A549 (cell line): ENCODE results near the gene CRISPLD2. TPM values are rescaled to one million over a fixed set of nuclear protein-coding genes. Genes with fewer than 3 reads are reported as not detected.

Experiments
- ATAC-seq, 2 experiments: fragments of 200-7000 bp in 1 of 2; fragments of >200 bp in 1 of 2; cut with Nextera tagmentation in 1 of 2; cut with Tn5 transposase in 1 of 2; 3 replicates each; pipeline versions ENCODE4 v1.8.0 to v1.9.1; 2018 to 2020; ENCODE audit warnings: mild to moderate bottlenecking in 1 of 2, moderate library complexity in 1 of 2
- CTCF ChIA-PET: fragments of 300-600 bp; sonication (Branson Sonifier 250); formaldehyde crosslinking; extraction: SDS; loops from one replicate; lab custom pipeline; 2021; ENCODE audit warnings: antibody characterized with exemption, inconsistent platforms; lab: Yijun Ruan, JAX
- POLR2A ChIA-PET: fragments of 350-600 bp; formaldehyde crosslinking; extraction: SDS; loops from one replicate; lab custom pipeline; 2021; ENCODE audit warnings: antibody characterized with exemption, inconsistent platforms; lab: Yijun Ruan, JAX
- DNase-seq, 2 experiments: peaks; one replicate each; pipeline versions ENCODE4 v3.0.0 to v3.0.0-alpha.2; 2011 to 2016; ENCODE audit warnings: low read depth in 1 of 2, low spot score in 1 of 2
- FAIRE-seq: peaks from 2 replicates; lab custom pipeline; 2011; peaks lifted over from hg19 to GRCh38; lab: Jason Lieb, UNC
- H3K27ac ChIP-seq, 2 experiments: fragments of >200 bp; sonication (Bioruptor Twin); formaldehyde crosslinking; 3 replicates each; pipeline ENCODE4 v1.5.1; 2016 to 2017
- H3K4me1 ChIP-seq: fragments of >200 bp; sonication (Bioruptor Twin); formaldehyde crosslinking; 3 replicates; pipeline ENCODE4 v1.6.1; 2016
- H3K4me2 ChIP-seq: fragments of >200 bp; sonication (Bioruptor Twin); formaldehyde crosslinking; 3 replicates; pipeline ENCODE4 v1.6.1; 2016
- H3K4me3 ChIP-seq: fragments of >200 bp; sonication (Bioruptor Twin); formaldehyde crosslinking; 3 replicates; pipeline ENCODE4 v1.5.1; 2016
- H3K9me3 ChIP-seq: fragments of >200 bp; sonication (Bioruptor Twin); formaldehyde crosslinking; 3 replicates; pipeline ENCODE4 v1.6.1; 2016
- ATOH8 ChIP-seq: fragments of 250-450 bp; sonication (Bioruptor Pico); IDR thresholded peaks from 2 replicates; pipeline ENCODE4 v1.5.0; 2020; ENCODE audit warnings: low read depth, mild to moderate bottlenecking, moderate library complexity
- CBX2 ChIP-seq: fragments of 200-600 bp; sonication (generic); IDR thresholded peaks from 2 replicates; pipeline ENCODE4 v1.6.1; 2016; ENCODE audit warnings: low read depth, mild to moderate bottlenecking, borderline replicate concordance
- CBX8 ChIP-seq: fragments of 200-600 bp; sonication (generic); IDR thresholded peaks from 2 replicates; pipeline ENCODE4 v1.6.1; 2016
- CHD2 ChIP-seq: fragments of 150-350 bp; IDR thresholded peaks from 2 replicates; pipeline ENCODE4 v1.6.1; 2014; ENCODE audit warnings: low read length; ENCODE audit not compliant: partially characterized antibody
- EHF ChIP-seq: fragments of 250-450 bp; sonication (Bioruptor Pico); IDR thresholded peaks from 2 replicates; pipeline ENCODE4 v1.5.0; 2020; ENCODE audit warnings: mild to moderate bottlenecking
- ESRRA ChIP-seq: fragments of 150-350 bp; IDR thresholded peaks from 2 replicates; pipeline ENCODE4 v1.6.1; 2014; ENCODE audit warnings: mild to moderate bottlenecking, low read length, borderline replicate concordance
- FOSB ChIP-seq: fragments of 250-450 bp; sonication (Bioruptor Pico); IDR thresholded peaks from 2 replicates; pipeline ENCODE4 v1.5.0; 2020; ENCODE audit warnings: mild to moderate bottlenecking, moderate library complexity
- FOXS1 ChIP-seq: fragments of 250-450 bp; sonication (Bioruptor Pico); IDR thresholded peaks from 2 replicates; pipeline ENCODE4 v1.5.0; 2020; ENCODE audit warnings: mild to moderate bottlenecking, moderate library complexity
- HES2 ChIP-seq: fragments of >200 bp; sonication (Bioruptor Twin); formaldehyde crosslinking; IDR thresholded peaks from 2 replicates; pipeline ENCODE4 v1.6.1; 2016
- HEYL ChIP-seq: fragments of 250-450 bp; sonication (Bioruptor Pico); IDR thresholded peaks from 2 replicates; pipeline ENCODE4 v1.8.0; 2021; ENCODE audit warnings: mild to moderate bottlenecking, moderate library complexity
- HOXA7 ChIP-seq: fragments of 250-450 bp; sonication (Bioruptor Pico); IDR thresholded peaks from 2 replicates; pipeline ENCODE4 v1.5.0; 2020; ENCODE audit warnings: mild to moderate bottlenecking, moderate library complexity
- JUNB ChIP-seq: fragments of >200 bp; sonication (Bioruptor Twin); formaldehyde crosslinking; IDR thresholded peaks from 2 replicates; pipeline ENCODE4 v1.6.1; 2016
- KDM5A ChIP-seq: fragments of 200-600 bp; sonication (generic); IDR thresholded peaks from 2 replicates; pipeline ENCODE4 v1.6.1; 2016; ENCODE audit warnings: antibody characterized with exemption, mild to moderate bottlenecking
- MAX ChIP-seq: IDR thresholded peaks from 2 replicates; pipeline ENCODE4 v1.6.1; 2012
- MAZ ChIP-seq: fragments of 150-350 bp; IDR thresholded peaks from 2 replicates; pipeline ENCODE4 v1.6.1; 2014; ENCODE audit warnings: antibody characterized with exemption, low read depth, low read length, borderline replicate concordance
- NFE2L2 ChIP-seq: fragments of 150-350 bp; conservative IDR thresholded peaks from 2 replicates; pipeline ENCODE4 v1.6.1; 2014; ENCODE audit warnings: low read length
- NPAS2 ChIP-seq: fragments of 250-450 bp; sonication (Bioruptor Pico); IDR thresholded peaks from 2 replicates; pipeline ENCODE4 v1.8.0; 2022; ENCODE audit warnings: mild to moderate bottlenecking, moderate library complexity, borderline replicate concordance
- NR3C1 ChIP-seq: fragments of >200 bp; sonication (Bioruptor Twin); formaldehyde crosslinking; IDR thresholded peaks from 3 replicates; pipeline ENCODE4 v1.6.1; 2017
- POLR2A ChIP-seq: IDR thresholded peaks from 2 replicates; pipeline ENCODE4 v1.6.1; 2012; ENCODE audit warnings: mild to moderate bottlenecking, low read length
- REST ChIP-seq: fragments of 200-600 bp; sonication (generic); IDR thresholded peaks from 2 replicates; pipeline ENCODE4 v1.6.1; 2016; ENCODE audit warnings: antibody characterized with exemption, mild to moderate bottlenecking, moderate library complexity
- RNF2 ChIP-seq: fragments of 200-600 bp; sonication (generic); IDR thresholded peaks from 2 replicates; pipeline ENCODE4 v1.6.1; 2016; ENCODE audit warnings: low read depth, mild to moderate bottlenecking, antibody characterized with exemption, moderate library complexity, borderline replicate concordance
- SMC3 ChIP-seq: fragments of >200 bp; sonication (Bioruptor Twin); formaldehyde crosslinking; IDR thresholded peaks from 3 replicates; pipeline ENCODE4 v1.6.1; 2018; ENCODE audit warnings: inconsistent platforms
- SREBF2 ChIP-seq: fragments of 450-650 bp; IDR thresholded peaks from 2 replicates; pipeline ENCODE4 v1.6.1; 2014; ENCODE audit warnings: mild to moderate bottlenecking, moderate library complexity
- ZC3H11A ChIP-seq: fragments of 450-650 bp; IDR thresholded peaks from 2 replicates; pipeline ENCODE4 v1.6.1; 2014; ENCODE audit warnings: antibody characterized with exemption, mild to moderate bottlenecking
- ZNF302 ChIP-seq: fragments of 250-450 bp; sonication (Bioruptor Pico); IDR thresholded peaks from 2 replicates; pipeline ENCODE4 v1.9.0; 2021; ENCODE audit warnings: inconsistent platforms, mild to moderate bottlenecking, moderate library complexity
- WGBS: methylation state at CpG from one replicate; pipeline ENCODE4 v1.1.6; 2017; ENCODE audit errors: missing lambda C conversion rate; 5-methylcytosine and 5-hydroxymethylcytosine counted together
- polyA plus RNA-seq, 4 experiments: library from polyadenylated mRNA; depleted of rRNA in 3 of 4; stranded (reverse); fragments of >200 nt; fragmentation: RNase III in 1 of 4; extraction: RNeasy Plus Mini Kit Qiagen cat#74134 plus additional on column Dnase treatment in 1 of 4; gene quantifications; 2 replicates in 3 of 4; 3 replicates in 1 of 4; pipeline ENCODE4 v1.2.3, GENCODE V29; 2011 to 2017

CRISPLD2 gene
- polyA plus RNA-seq, 2 of the 4 experiments (the other 2 are of a cell fraction), result 0.85 to 1.6 TPM

- CTCF ChIA-PET, result interaction anchor here (0.6 to 1.6 kb wide), 4 partner anchors 13 to 428 kb away, joined by 3 read pairs; no protein-coding TSS in a partner anchor
- H3K27ac ChIP-seq, result no peak overlapping the region
- 81% methylated on average over 13 of the region's 13 CpGs for WGBS
These were observed 6.8 kb downstream of the CRISPLD2 start for GRCh38 chr16:84826558-84826941.

GRCh38 chr16:84827131-84827574 is 7.4 kb downstream of the CRISPLD2 start:
- DNase-seq (no peak), FAIRE-seq (no peak), ATAC-seq (no peak)
- Histone ChIP-seq H3K9me3 (no peaks in the 10 kb centered on the region), H3K4me3 (no peak overlapping the region), H3K4me2 (no peak overlapping the region), H3K27ac (no peak overlapping the region), H3K4me1 (no peaks in the 10 kb centered on the region)
- 87% methylated on average over 14 of the region's 16 CpGs for WGBS
- no peak for TF ChIP-seq NFE2L2
- TF ChIP-seq KDM5A, result no peak
- no peak for TF ChIP-seq SREBF2
- no peak for TF ChIP-seq REST
- TF ChIP-seq ZNF302 (CRISPR knock-in tag), result no peak
- no peak for TF ChIP-seq CBX8
- TF ChIP-seq CHD2, result no peak
- no peak for TF ChIP-seq HEYL (CRISPR knock-in tag)
- POLR2A ChIA-PET, result no interaction called here
- CTCF ChIA-PET, result interaction anchor here (0.6 to 2.3 kb wide), 3 partner anchors 15 to 429 kb away, joined by 3 to 6 read pairs (median 3); no protein-coding TSS in a partner anchor

More at GRCh38 chr16:84826558-84826941, 6.8 kb downstream of the CRISPLD2 start:
- POLR2A ChIA-PET, result no interaction called here
- no peak for FAIRE-seq
- no peak for TF ChIP-seq REST
- TF ChIP-seq HES2, result no peak
- TF ChIP-seq RNF2, result no peak
- TF ChIP-seq NR3C1, result no peak
- no peak for TF ChIP-seq MAX
- TF ChIP-seq EHF (CRISPR knock-in tag), result no peak
- no peak for TF ChIP-seq ESRRA
- TF ChIP-seq JUNB, result no peak
- Histone ChIP-seq H3K4me3 (no peak overlapping the region), H3K4me2 (no peak overlapping the region), H3K9me3 (no peaks in the 10 kb centered on the region), H3K4me1 (no peaks in the 10 kb centered on the region)
- no peak for DNase-seq
- ATAC-seq, result no peak

GRCh38 chr16:84827897-84828296 is 8.1 kb downstream of the CRISPLD2 start:
- ATAC-seq, result no peak
- CTCF ChIA-PET, result interaction anchor here (0.5 to 2.3 kb wide), 2 partner anchors 73 to 143 kb away, joined by 3 to 6 read pairs; no protein-coding TSS in a partner anchor
- POLR2A ChIA-PET, result interaction anchor here (0.6 kb wide), 1 partner anchor 8 kb away, joined by 3 read pairs; no protein-coding TSS in a partner anchor
- TF ChIP-seq ZC3H11A, result no peak
- no peak for TF ChIP-seq KDM5A
- TF ChIP-seq ATOH8, result no peak
- TF ChIP-seq FOSB, result no peak
- no peak for TF ChIP-seq MAZ
- TF ChIP-seq FOXS1 (CRISPR knock-in tag), result no peak
- no peak for TF ChIP-seq SMC3
- TF ChIP-seq POLR2A, result no peak
- no peak for TF ChIP-seq NPAS2
- TF ChIP-seq CHD2, result no peak
- no peak for TF ChIP-seq CBX2
- no peak for TF ChIP-seq HOXA7 (CRISPR knock-in tag)

More at GRCh38 chr16:84827897-84828296, 8.1 kb downstream of the CRISPLD2 start:
- no peaks in the 10 kb centered on the region for H3K9me3 ChIP-seq
- DNase-seq (no peak), FAIRE-seq (no peak)
- 74% methylated on average over 15 of the region's 15 CpGs for WGBS
- no peak overlapping the region for H3K4me3 ChIP-seq
- H3K27ac ChIP-seq, result no peak overlapping the region
- H3K4me1 ChIP-seq, result no peaks in the 10 kb centered on the region
- H3K4me2 ChIP-seq, result no peak overlapping the region
